ENCODE measurements around the gene JAK1.

Gene JAK1

GRCh38 chr1:64843675-64844074 is 122.7 kb downstream of the JAK1 start:
- Histone ChIP-seq H3K4me1 (ENCODE audit: insufficient read depth, low read length) (no peaks in the 10 kb centered on the region), H3K36me3 (ENCODE audit: insufficient read depth, low read length) (peaks cover 11% of the 10 kb centered on the region), H3K9me3 (ENCODE audit: insufficient read depth, low read depth, low read length) (no peaks in the 10 kb centered on the region), H3K27me3 (ENCODE audit: insufficient read depth, low read length) (no peaks in the 10 kb centered on the region), H3K4me3 (ENCODE audit: low read length) (no peak overlapping the region), H3K9ac (ENCODE audit: low read depth, low read length) (no peak overlapping the region), H3K27ac (ENCODE audit: low read depth, low read length) (no peak overlapping the region)
- 84% methylated on average over 9 of the region's 9 CpGs for WGBS

DNA sequence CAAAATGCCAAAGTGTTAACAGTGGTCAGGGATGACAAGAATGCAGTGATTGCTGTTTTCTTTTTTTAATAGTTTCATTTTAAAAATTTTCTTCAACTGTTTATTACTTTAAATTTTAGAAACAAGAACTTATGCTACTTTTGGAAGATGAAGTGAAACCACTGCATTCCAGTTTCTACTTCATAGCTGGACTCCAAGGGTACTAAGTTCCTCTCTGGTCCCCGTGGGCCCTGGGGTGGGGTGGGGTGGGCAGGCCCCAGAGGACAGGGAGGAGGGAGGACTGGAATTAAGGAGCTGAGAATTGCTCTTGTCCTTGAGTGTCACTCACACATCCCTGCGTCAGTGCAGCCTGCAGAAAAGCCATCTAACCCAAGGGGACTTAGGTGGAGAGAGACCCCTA is 124.1 kb downstream of the JAK1 start:
- WGBS = 88% methylated on average over 2 of the region's 2 CpGs
- H3K9me3 ChIP-seq (ENCODE audit: insufficient read depth, low read depth, low read length) = no peaks in the 10 kb centered on the region
- no peak overlapping the region for H3K9ac ChIP-seq (ENCODE audit: low read depth, low read length)
- no peaks in the 10 kb centered on the region for H3K27me3 ChIP-seq (ENCODE audit: insufficient read depth, low read length)
- peaks cover 25% of the 10 kb centered on the region for H3K36me3 ChIP-seq (ENCODE audit: insufficient read depth, low read length)
- peaks cover 5% of the 10 kb centered on the region; the same call in 1 of the 2 replicates for H3K4me1 ChIP-seq (ENCODE audit: insufficient read depth, low read length)
- no peak overlapping the region for H3K4me3 ChIP-seq (ENCODE audit: low read length)
- no peak overlapping the region for H3K27ac ChIP-seq (ENCODE audit: low read depth, low read length)

DNA sequence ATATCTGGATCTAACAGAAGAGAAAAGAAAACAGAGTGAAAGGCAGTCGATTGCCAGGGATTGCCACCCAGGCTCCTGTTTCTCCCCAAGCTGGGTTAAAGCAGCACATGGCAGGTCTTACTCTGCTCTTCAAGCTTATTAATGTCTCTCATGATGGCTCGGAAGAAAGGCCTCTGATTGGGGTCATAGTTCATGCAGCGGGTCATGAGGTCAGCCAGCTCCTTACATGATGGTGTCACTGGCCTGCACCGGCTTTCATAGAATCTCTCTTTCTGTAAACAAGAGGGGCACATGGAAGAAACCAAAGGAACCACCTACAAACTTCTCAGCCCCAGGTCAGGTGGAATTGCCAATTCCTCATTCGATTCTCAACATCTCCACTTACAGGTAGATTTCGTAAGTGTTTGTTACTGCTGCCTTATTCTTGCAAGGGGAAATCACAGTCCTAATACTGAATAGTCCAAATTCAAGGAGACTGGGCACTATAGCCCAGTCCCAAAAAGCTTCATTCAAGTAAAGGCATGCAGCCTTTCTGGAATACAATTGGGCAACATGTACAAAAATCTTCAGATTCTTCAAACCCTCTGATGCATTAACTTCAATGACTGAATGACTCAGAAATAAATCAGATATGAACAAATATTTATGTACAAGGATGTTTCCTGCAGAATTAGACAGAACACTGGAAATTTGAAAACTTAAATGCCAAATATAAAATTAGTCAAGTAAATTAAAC is 124.9 kb downstream of the JAK1 start:
- H3K27ac ChIP-seq (ENCODE audit: low read depth, low read length) = no peak overlapping the region
- H3K9me3 ChIP-seq (ENCODE audit: insufficient read depth, low read depth, low read length) = no peaks in the 10 kb centered on the region
- H3K4me3 ChIP-seq (ENCODE audit: low read length) = no peak overlapping the region
- peaks cover 5% of the 10 kb centered on the region; the same call in 1 of the 2 replicates for H3K4me1 ChIP-seq (ENCODE audit: insufficient read depth, low read length)
- no peaks in the 10 kb centered on the region for H3K27me3 ChIP-seq (ENCODE audit: insufficient read depth, low read length)
- peaks cover 29% of the 10 kb centered on the region for H3K36me3 ChIP-seq (ENCODE audit: insufficient read depth, low read length)
- WGBS = 78% methylated on average over 6 of the region's 6 CpGs
- H3K9ac ChIP-seq (ENCODE audit: low read depth, low read length) = no peak overlapping the region

DNA sequence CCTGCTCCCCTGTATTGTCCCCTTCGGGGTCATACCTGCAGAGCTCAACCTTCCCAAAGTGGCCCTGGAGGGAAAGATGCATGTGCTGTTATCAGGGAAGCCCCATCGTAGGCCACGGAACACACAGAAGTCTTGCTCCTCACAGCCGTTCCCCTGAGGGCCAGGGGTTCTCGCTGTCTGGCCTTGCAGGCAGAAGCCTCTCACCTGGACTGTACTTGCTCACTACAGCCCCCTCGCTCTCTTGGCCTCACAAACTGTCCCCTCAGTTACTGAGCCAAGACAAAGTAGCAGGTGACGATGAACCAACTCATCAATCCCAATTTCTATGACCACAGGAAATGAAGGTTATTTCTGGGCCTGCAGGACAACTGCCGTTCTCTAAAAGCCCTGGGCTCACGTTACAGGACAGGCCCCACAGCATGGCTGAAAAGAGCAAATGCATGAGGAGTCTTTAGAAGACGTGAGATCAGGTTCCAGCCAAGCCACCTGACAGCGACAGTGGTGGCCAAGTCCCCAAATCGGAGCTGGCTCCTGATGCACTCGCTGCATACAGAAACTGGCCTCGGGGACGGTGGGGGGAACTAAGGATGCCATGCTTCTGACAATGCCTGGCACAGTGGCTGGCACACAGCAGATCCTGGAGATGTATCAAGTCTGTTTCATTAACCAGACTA is 126.5 kb downstream of the JAK1 start:
- 91% methylated on average over 15 of the region's 15 CpGs for WGBS
- Histone ChIP-seq H3K27ac (ENCODE audit: low read depth, low read length) (no peak overlapping the region), H3K36me3 (ENCODE audit: insufficient read depth, low read length) (peaks cover 46% of the 10 kb centered on the region), H3K4me3 (ENCODE audit: low read length) (no peak overlapping the region), H3K9me3 (ENCODE audit: insufficient read depth, low read depth, low read length) (no peaks in the 10 kb centered on the region), H3K27me3 (ENCODE audit: insufficient read depth, low read length) (no peaks in the 10 kb centered on the region), H3K4me1 (ENCODE audit: insufficient read depth, low read length) (peaks cover 5% of the 10 kb centered on the region; the same call in 1 of the 2 replicates), H3K9ac (ENCODE audit: low read depth, low read length) (no peak overlapping the region)

- Histone ChIP-seq H3K9ac (ENCODE audit: low read depth, low read length) (no peak overlapping the region), H3K27ac (ENCODE audit: low read depth, low read length) (no peak overlapping the region), H3K4me3 (ENCODE audit: low read length) (no peak overlapping the region), H3K36me3 (ENCODE audit: insufficient read depth, low read length) (peaks cover 51% of the 10 kb centered on the region), H3K4me1 (ENCODE audit: insufficient read depth, low read length) (peaks cover 5% of the 10 kb centered on the region; the same call in 1 of the 2 replicates), H3K27me3 (ENCODE audit: insufficient read depth, low read length) (no peaks in the 10 kb centered on the region), H3K9me3 (ENCODE audit: insufficient read depth, low read depth, low read length) (no peaks in the 10 kb centered on the region)
- WGBS = 94% methylated on average over 5 of the region's 5 CpGs
These were observed 127.1 kb downstream of the JAK1 start for GRCh38 chr1:64839261-64839660.

DNA sequence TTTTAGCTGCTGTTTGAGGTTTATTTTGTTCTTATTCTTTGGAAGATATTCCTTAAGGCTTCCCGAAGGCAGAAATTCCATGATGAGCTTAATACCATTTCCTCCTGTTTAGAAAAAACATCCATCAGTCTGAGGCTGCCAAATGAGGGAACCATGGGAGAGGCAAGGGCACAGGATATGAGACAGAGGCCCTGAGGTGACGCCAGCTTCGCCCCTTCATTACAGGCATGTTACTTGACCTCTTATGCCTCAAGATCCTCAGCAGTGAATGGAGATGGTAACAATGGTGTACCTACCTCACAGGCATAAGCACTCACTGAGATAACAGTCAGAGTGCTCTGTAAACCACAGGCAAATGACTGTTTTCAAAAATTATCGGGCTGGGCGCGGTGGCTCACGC is 127.9 kb downstream of the JAK1 start:
- peaks cover 59% of the 10 kb centered on the region for H3K36me3 ChIP-seq (ENCODE audit: insufficient read depth, low read length)
- no peak overlapping the region for H3K9ac ChIP-seq (ENCODE audit: low read depth, low read length)
- no peak overlapping the region for H3K4me3 ChIP-seq (ENCODE audit: low read length)
- H3K27me3 ChIP-seq (ENCODE audit: insufficient read depth, low read length) = no peaks in the 10 kb centered on the region
- no peak overlapping the region for H3K27ac ChIP-seq (ENCODE audit: low read depth, low read length)
- H3K4me1 ChIP-seq (ENCODE audit: insufficient read depth, low read length) = peaks cover 5% of the 10 kb centered on the region; the same call in 1 of the 2 replicates
- no peaks in the 10 kb centered on the region for H3K9me3 ChIP-seq (ENCODE audit: insufficient read depth, low read depth, low read length)
- WGBS = 99% methylated on average over 7 of the region's 7 CpGs

DNA sequence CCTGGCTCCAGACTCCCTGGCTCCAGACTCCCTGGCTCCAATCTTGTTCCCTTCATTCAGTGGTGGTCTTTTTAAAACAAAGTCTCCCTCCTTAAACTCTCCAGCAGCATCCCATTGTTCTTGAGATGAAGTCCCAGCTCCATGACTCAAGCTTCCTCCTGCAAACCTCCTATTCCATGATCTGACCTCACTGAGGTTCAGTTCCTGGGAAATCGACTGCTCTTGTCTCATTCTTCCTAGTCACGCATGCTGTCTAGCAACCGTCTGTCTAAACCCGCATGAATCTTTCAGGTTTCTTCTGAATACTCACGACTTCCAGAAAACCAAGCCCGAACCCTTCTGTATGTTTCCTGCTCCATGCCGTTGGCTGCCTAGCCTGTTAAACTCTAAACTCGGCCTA is 129.5 kb downstream of the JAK1 start:
- Histone ChIP-seq H3K9ac (ENCODE audit: low read depth, low read length) (no peak overlapping the region), H3K27me3 (ENCODE audit: insufficient read depth, low read length) (no peaks in the 10 kb centered on the region), H3K4me3 (ENCODE audit: low read length) (no peak overlapping the region), H3K4me1 (ENCODE audit: insufficient read depth, low read length) (peaks cover 5% of the 10 kb centered on the region; the same call in 1 of the 2 replicates), H3K27ac (ENCODE audit: low read depth, low read length) (no peak overlapping the region), H3K9me3 (ENCODE audit: insufficient read depth, low read depth, low read length) (no peaks in the 10 kb centered on the region), H3K36me3 (ENCODE audit: insufficient read depth, low read length) (peaks cover 73% of the 10 kb centered on the region)
- 92% methylated on average over 8 of the region's 8 CpGs for WGBS

DNA sequence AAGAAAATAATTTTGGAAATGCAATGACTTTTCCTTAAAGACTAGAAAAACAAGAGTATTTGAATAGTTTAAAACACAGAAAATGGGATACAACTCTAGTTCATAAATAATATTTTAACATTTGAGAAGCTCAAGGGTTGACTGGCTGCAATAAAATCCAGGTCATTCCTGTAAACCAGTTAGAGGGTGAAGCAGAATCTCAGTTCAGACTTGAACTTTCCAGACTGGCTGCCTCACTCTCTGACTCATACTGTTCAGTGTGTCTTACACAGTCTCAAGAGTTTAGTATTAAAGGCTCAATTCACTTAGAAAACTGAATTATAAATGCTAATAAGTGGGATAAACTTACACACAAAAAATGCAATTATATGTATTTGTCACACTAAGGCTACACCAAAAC is 131.6 kb downstream of the JAK1 start:
- Histone ChIP-seq H3K27me3 (ENCODE audit: insufficient read depth, low read length) (no peaks in the 10 kb centered on the region), H3K27ac (ENCODE audit: low read depth, low read length) (no peak overlapping the region), H3K4me1 (ENCODE audit: insufficient read depth, low read length) (peaks cover 7% of the 10 kb centered on the region; the same call in 1 of the 2 replicates), H3K9me3 (ENCODE audit: insufficient read depth, low read depth, low read length) (no peaks in the 10 kb centered on the region), H3K4me3 (ENCODE audit: low read length) (no peak overlapping the region), H3K36me3 (ENCODE audit: insufficient read depth, low read length) (peaks cover 79% of the 10 kb centered on the region), H3K9ac (ENCODE audit: low read depth, low read length) (no peak overlapping the region)

DNA sequence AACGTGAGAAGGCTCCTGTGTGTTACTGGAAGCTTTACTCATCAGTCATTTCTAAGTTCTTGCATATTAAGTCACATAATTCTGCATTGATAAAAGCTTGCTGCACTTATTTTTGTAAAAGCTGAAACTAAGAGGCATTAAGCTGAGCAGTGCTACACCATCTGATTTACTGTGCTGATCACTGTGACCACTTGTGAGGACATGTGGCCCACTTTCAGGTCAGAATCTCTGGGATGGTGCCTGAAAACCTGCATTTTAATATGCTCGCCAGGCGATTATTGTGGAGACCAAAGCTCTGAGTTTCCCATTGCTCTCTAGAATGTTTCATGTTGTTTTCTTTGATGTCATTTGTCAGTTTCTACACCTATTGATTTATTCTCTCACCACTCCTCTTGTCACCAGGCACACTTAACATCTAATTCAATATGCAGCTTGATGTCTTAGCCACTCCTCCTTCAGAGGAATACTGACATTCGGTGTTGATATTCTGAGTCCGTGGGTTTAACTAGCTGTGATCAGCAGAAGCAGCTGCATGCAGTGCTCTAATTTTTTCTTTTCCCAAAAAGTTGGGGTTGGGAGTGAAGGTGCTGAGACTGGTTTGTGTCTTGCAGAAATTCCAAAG is 136.2 kb downstream of the JAK1 start:
- Histone ChIP-seq H3K9me3 (ENCODE audit: insufficient read depth, low read depth, low read length) (no peaks in the 10 kb centered on the region), H3K27ac (ENCODE audit: low read depth, low read length) (no peak overlapping the region), H3K36me3 (ENCODE audit: insufficient read depth, low read length) (peaks cover 44% of the 10 kb centered on the region), H3K4me1 (ENCODE audit: insufficient read depth, low read length) (peaks cover 6% of the 10 kb centered on the region; the same call in 1 of the 2 replicates), H3K9ac (ENCODE audit: low read depth, low read length) (no peak overlapping the region), H3K4me3 (ENCODE audit: low read length) (no peak overlapping the region), H3K27me3 (ENCODE audit: insufficient read depth, low read length) (no peaks in the 10 kb centered on the region)
- WGBS = 94% methylated on average over 5 of the region's 5 CpGs

GRCh38 chr1:64829411-64830029 is 136.8 kb downstream of the JAK1 start:
- Histone ChIP-seq H3K36me3 (ENCODE audit: insufficient read depth, low read length) (peaks cover 38% of the 10 kb centered on the region), H3K27me3 (ENCODE audit: insufficient read depth, low read length) (no peaks in the 10 kb centered on the region), H3K4me3 (ENCODE audit: low read length) (no peak overlapping the region), H3K9ac (ENCODE audit: low read depth, low read length) (no peak overlapping the region), H3K4me1 (ENCODE audit: insufficient read depth, low read length) (peaks cover 6% of the 10 kb centered on the region; the same call in 1 of the 2 replicates), H3K27ac (ENCODE audit: low read depth, low read length) (no peak overlapping the region), H3K9me3 (ENCODE audit: insufficient read depth, low read depth, low read length) (no peaks in the 10 kb centered on the region)
- 82% methylated on average over 8 of the region's 8 CpGs for WGBS

DNA sequence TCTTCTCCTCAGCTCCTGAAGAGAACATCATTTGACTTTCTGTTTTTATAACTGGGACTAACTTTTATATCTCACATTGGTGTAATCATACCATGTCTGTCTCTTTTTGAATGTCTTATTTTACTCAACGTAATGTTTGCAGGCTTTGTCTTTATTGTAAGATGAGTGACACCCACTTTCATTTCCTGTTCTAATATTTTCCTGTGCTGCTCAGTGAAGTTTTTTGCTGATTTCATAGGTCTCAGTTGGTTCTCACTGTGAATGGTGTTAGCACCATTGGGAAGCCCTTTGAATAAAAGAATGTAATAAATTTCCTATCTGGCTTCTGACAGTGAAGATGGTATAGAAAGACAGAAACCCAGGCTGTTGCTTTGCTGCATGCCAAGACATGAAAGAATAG is 137.5 kb downstream of the JAK1 start:
- H3K9ac ChIP-seq (ENCODE audit: low read depth, low read length) = no peak overlapping the region
- H3K9me3 ChIP-seq (ENCODE audit: insufficient read depth, low read depth, low read length) = no peaks in the 10 kb centered on the region
- WGBS = no CpG with 5 or more reads among the region's 1 CpG
- H3K27me3 ChIP-seq (ENCODE audit: insufficient read depth, low read length) = no peaks in the 10 kb centered on the region
- H3K27ac ChIP-seq (ENCODE audit: low read depth, low read length) = no peak overlapping the region
- peaks cover 6% of the 10 kb centered on the region; the same call in 1 of the 2 replicates for H3K4me1 ChIP-seq (ENCODE audit: insufficient read depth, low read length)
- peaks cover 31% of the 10 kb centered on the region for H3K36me3 ChIP-seq (ENCODE audit: insufficient read depth, low read length)
- H3K4me3 ChIP-seq (ENCODE audit: low read length) = no peak overlapping the region
